Measurements from ENCODE around the gene L3MBTL4. TPM values are rescaled to one million over a fixed set of nuclear protein-coding genes. Genes with fewer than 3 reads are reported as not detected.

The L3MBTL4 gene
- total and polyA plus RNA-seq, 10 of the 15 experiments (the other 5 are each of a cell fraction or from before 2014, with no cell fraction given): 1.3 to 8.7 (median 3.8) TPM

- Histone ChIP-seq H3K4me3 (no peak overlapping the region), H3K27me3 (replicated peaks in 1 of 2; ENCODE audit: control insufficient read depth in 2 of 2, insufficient read depth in 2 of 2, low read length in 1 of 2) (no peaks in the 10 kb centered on the region), H3K36me3 (ENCODE audit: control insufficient read depth in 2 of 2, insufficient read depth in 2 of 2, low read length in 1 of 2) (no peaks in the 10 kb centered on the region), H3K27ac (ENCODE audit: control insufficient read depth, insufficient read depth) (no peak overlapping the region), H3K4me1 (ENCODE audit: control insufficient read depth, insufficient read depth, low read length) (no peaks in the 10 kb centered on the region), H3K4me2 (ENCODE audit: control insufficient read depth, insufficient read depth) (no peak overlapping the region), H4K20me1 (ENCODE audit: control insufficient read depth, insufficient read depth) (no peaks in the 10 kb centered on the region), H2AFZ (ENCODE audit: control insufficient read depth, low read depth, low read length) (no peak overlapping the region), H3K9me3 (replicated peaks; ENCODE audit: control insufficient read depth, insufficient read depth, low read length) (no peaks in the 10 kb centered on the region), H3K79me2 (ENCODE audit: control insufficient read depth, insufficient read depth, low read length) (no peaks in the 10 kb centered on the region), H3K9ac (ENCODE audit: control insufficient read depth, insufficient read depth, low read length) (no peak overlapping the region)
- intact Hi-C loops (cut with micrococcal nuclease; ENCODE audit: unreplicated experiment) (no loop called here), in situ Hi-C loops (cut with MboI) (no loop called here)
- no TSS peak for BruUV-seq (replicated peaks)
- CTCF ChIA-PET: no interaction called here
- FAIRE-seq: no peak
- SMC1A ChIA-PET (ENCODE audit: uncharacterized antibody, unreplicated experiment): no interaction called here
- no peak for ATAC-seq
- RAD21 ChIA-PET (ENCODE audit: unreplicated experiment): no interaction called here
- DNase-seq (ENCODE audit: low read depth, low spot score): no peak
- POLR2A ChIA-PET: no interaction called here
- TF ChIP-seq TCF12 (IDR thresholded peaks at IDR 0.05; ENCODE audit: low read depth, low read length): no peak
- TF ChIP-seq DPF2 (IDR thresholded peaks at IDR 0.05): no peak
- no peak for TF ChIP-seq ZSCAN29 (IDR thresholded peaks at IDR 0.05)
- TF ChIP-seq BMI1 (IDR thresholded peaks at IDR 0.05; ENCODE audit: borderline replicate concordance): no peak
- no peak for TF ChIP-seq CTCF (IDR thresholded peaks at IDR 0.05 in 2 of 3, conservative IDR thresholded peaks at IDR 0.05 in 1 of 3; ENCODE audit: control insufficient read depth in 2 of 3, extremely low read depth in 1 of 3, insufficient read depth in 1 of 3, low read depth in 3 of 3, low read length in 3 of 3)
- TF ChIP-seq IRF3 (IDR thresholded peaks at IDR 0.05): no peak
- TF ChIP-seq FOXM1 (IDR thresholded peaks at IDR 0.05; ENCODE audit: low read depth, low read length): no peak
- no peak for TF ChIP-seq BRCA1 (IDR thresholded peaks at IDR 0.05; ENCODE audit: low read depth, low read length)
- TF ChIP-seq MXI1 (IDR thresholded peaks at IDR 0.05; ENCODE audit: low read depth, low read length): no peak
- no peak for TF ChIP-seq KDM1A (IDR thresholded peaks at IDR 0.05; ENCODE audit: borderline replicate concordance)
- TF ChIP-seq SMAD1 (IDR thresholded peaks at IDR 0.05; ENCODE audit: low read depth, partially characterized antibody): no peak
- no peak for TF ChIP-seq KLF5 (IDR thresholded peaks at IDR 0.05; ENCODE audit: partially characterized antibody)
- no peak for TF ChIP-seq EGR1 (IDR thresholded peaks at IDR 0.05; ENCODE audit: borderline replicate concordance in 1 of 2, low read depth in 2 of 2, low read length in 2 of 2)
- TF ChIP-seq JUNB (IDR thresholded peaks at IDR 0.05): no peak
- TF ChIP-seq ASH2L (IDR thresholded peaks at IDR 0.05; ENCODE audit: borderline replicate concordance, low read depth): no peak
- no peak for TF ChIP-seq REST (IDR thresholded peaks at IDR 0.05; ENCODE audit: low read depth, low read length)
- TF ChIP-seq MYB (IDR thresholded peaks at IDR 0.05; ENCODE audit: borderline replicate concordance, low read depth, low read length): no peak
These were observed 318.0 kb downstream of the L3MBTL4 start for GRCh38 chr18:6096730-6097129.
